ENCODE results near the gene PTPRC. TPM values are rescaled to one million over a fixed set of nuclear protein-coding genes. Genes with fewer than 3 reads are reported as not detected.
"Not testable (repeated sequence)": the region's sequence is repeated elsewhere in the genome, so short reads cannot be mapped to it uniquely, and the experiment has no call there.

PTPRC gene
- polyA plus RNA-seq (ENCODE audit: insufficient read depth in 1 of 5, insufficient read length in 5 of 5, low replicate concordance in 1 of 5), result 10 to 100 TPM in 2 of 5 donors, 1 to 10 TPM in 3; 7.0 to 10.8 (median 9.5) TPM
- long read RNA-seq, donor 1, result 0 reads
- long read RNA-seq, donor 2, result 0 reads
- long read RNA-seq, donor 3, result 0 reads
- long read RNA-seq, donor 4, partial matches to known transcripts, result 0 of 1 reads
- long read RNA-seq, donor 4, other reads (novel, unspliced or antisense), result 0 of 1 reads
- long read RNA-seq, donor 5, partial matches to known transcripts, result 0 of 1 reads
- long read RNA-seq, donor 5, other reads (novel, unspliced or antisense), result 0 of 1 reads
- long read RNA-seq, donor 6, result 0 reads
- long read RNA-seq, donor 7, full-length matches to known transcripts, result 1 of 1 reads
- long read RNA-seq, donor 7, partial matches to known transcripts, result 0 of 1 reads
- long read RNA-seq, donor 7, other reads (novel, unspliced or antisense), result 0 of 1 reads
- long read RNA-seq, donor 8, result 0 reads

GRCh38 chr1:198638894-198639635, at the start of gene PTPRC:
Gene PTPRC, plus strand, starts transcription at chr1:198639040. Its CDS starts 229 bp downstream, at chr1:198639269.
- no peak for DNase-seq

GRCh38 chr1:198590454-198590853, 48.4 kb upstream of the PTPRC start:
- no peak for DNase-seq

GRCh38 chr1:198595765-198596164, 43.1 kb upstream of the PTPRC start:
- DNase-seq, result no peak

GRCh38 chr1:198597690-198598430, 41.0 kb upstream of the PTPRC start:
- DNase-seq, result no peak

GRCh38 chr1:198598796-198599321, 40.0 kb upstream of the PTPRC start:
- DNase-seq, result no peak

- no peak for DNase-seq
These were observed 39.1 kb upstream of the PTPRC start for GRCh38 chr1:198599749-198600148.

- no peak for DNase-seq
These were observed 37.9 kb upstream of the PTPRC start for GRCh38 chr1:198600906-198601305.

GRCh38 chr1:198601310-198601709, 37.5 kb upstream of the PTPRC start:
- not testable (repeated sequence) for DNase-seq

- no peak for DNase-seq
These were observed 36.6 kb upstream of the PTPRC start for GRCh38 chr1:198601936-198602889.

- no peak for DNase-seq
These were observed 33.9 kb upstream of the PTPRC start for GRCh38 chr1:198604975-198605374.

GRCh38 chr1:198605406-198605805, 33.4 kb upstream of the PTPRC start:
- no peak for DNase-seq

GRCh38 chr1:198606020-198606438, 32.8 kb upstream of the PTPRC start:
- DNase-seq, result no peak

- DNase-seq, result no peak
These were observed 31.1 kb upstream of the PTPRC start for GRCh38 chr1:198607714-198608113.

- no peak for DNase-seq
These were observed 28.5 kb upstream of the PTPRC start for GRCh38 chr1:198610362-198610761.

GRCh38 chr1:198611219-198611618, 27.6 kb upstream of the PTPRC start:
- no peak for DNase-seq

- no peak for DNase-seq
These were observed 26.2 kb upstream of the PTPRC start for GRCh38 chr1:198612471-198613260.

GRCh38 chr1:198617406-198617805, 21.4 kb upstream of the PTPRC start:
- DNase-seq, result no peak

- no peak for DNase-seq
These were observed 19.3 kb upstream of the PTPRC start for GRCh38 chr1:198619375-198620140.

- DNase-seq, result no peak
These were observed 18.6 kb upstream of the PTPRC start for GRCh38 chr1:198620218-198620617.

Data from right lung (tissue), 10 donors.